ENCODE measurements around the gene SPPL3. TPM values are rescaled to one million over a fixed set of nuclear protein-coding genes. Genes with fewer than 3 reads are reported as not detected.

SPPL3 gene
- total RNA-seq, 2 donors from 2014 or later = 13.5 to 16.5 TPM

DNA sequence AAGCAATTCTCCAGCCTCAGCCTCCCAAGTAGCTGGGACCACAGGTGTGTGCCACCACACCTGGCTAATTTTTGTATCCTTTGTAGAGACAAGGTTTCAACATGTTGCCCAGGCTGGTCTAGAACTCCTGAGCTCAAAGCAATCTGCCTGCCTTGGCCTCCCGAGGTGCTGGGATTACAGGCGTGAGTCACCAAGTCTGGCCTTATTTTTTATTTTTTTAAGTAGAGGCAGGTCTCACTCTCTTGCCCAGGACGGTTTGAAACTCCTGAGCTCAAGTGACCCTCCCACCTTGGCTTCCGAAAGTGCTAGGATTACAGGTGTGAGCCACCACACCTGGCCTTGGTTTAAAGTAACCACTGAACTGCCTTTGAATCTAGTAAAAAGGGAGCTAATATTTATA lies 56.8 kb downstream of the SPPL3 start:
- H3K4me3 ChIP-seq = no peak overlapping the region
- no peak for ATAC-seq
- H3K36me3 ChIP-seq (replicated peaks in 1 of 2; ENCODE audit: insufficient read depth in 1 of 2, low read depth in 2 of 2) = no peaks in the 10 kb centered on the region
- peaks cover 49% of the 10 kb centered on the region for H3K4me1 ChIP-seq
- H3K27ac ChIP-seq = peak overlapping the region in 1 of 4 donors; percentile 13
- TF ChIP-seq, protein P1, sequence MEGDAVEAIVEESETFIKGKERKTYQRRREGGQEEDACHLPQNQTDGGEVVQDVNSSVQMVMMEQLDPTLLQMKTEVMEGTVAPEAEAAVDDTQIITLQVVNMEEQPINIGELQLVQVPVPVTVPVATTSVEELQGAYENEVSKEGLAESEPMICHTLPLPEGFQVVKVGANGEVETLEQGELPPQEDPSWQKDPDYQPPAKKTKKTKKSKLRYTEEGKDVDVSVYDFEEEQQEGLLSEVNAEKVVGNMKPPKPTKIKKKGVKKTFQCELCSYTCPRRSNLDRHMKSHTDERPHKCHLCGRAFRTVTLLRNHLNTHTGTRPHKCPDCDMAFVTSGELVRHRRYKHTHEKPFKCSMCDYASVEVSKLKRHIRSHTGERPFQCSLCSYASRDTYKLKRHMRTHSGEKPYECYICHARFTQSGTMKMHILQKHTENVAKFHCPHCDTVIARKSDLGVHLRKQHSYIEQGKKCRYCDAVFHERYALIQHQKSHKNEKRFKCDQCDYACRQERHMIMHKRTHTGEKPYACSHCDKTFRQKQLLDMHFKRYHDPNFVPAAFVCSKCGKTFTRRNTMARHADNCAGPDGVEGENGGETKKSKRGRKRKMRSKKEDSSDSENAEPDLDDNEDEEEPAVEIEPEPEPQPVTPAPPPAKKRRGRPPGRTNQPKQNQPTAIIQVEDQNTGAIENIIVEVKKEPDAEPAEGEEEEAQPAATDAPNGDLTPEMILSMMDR (IDR thresholded peaks at IDR 0.05) = no peak
- no peak for TF ChIP-seq POLR2A (IDR thresholded peaks at IDR 0.05)
- WGBS, 2 donors = 67 to 85% methylated on average over 4 of the region's 4 CpGs
- DNase-seq = peak in 1 of 4 donors; percentile 17
- H3K9me3 ChIP-seq = no peaks in the 10 kb centered on the region
- intact Hi-C loops (cut with DNase I) = no loop called here
- no peaks in the 10 kb centered on the region for H3K27me3 ChIP-seq

DNA sequence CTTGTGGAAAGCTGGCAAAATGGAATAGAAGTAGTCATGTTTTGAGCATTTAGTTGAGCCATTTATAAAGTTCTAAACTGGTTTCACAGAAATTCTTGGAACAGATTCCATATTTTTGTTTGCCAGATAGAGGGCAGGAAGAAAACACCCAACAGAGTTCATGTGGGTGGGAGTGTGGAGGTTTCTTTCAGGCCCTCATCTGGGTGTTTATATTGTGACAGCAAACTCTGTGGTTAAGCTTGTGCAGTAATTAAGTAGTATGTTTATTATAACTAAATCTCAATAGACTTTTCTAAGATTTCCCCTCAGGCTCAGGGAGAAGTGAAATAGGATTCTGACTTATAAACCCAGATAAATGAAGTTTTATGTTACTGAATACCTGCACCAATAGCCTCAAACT lies 57.4 kb downstream of the SPPL3 start:
- intact Hi-C loops (cut with DNase I) = no loop called here
- peaks cover 54% of the 10 kb centered on the region for H3K4me1 ChIP-seq
- no peak overlapping the region for H3K27ac ChIP-seq

GRCh38 chr12:120845696-120846095 lies 58.5 kb downstream of the SPPL3 start:
- TF ChIP-seq POLR2A (IDR thresholded peaks at IDR 0.05) = no peak
- TF ChIP-seq, protein P1 (IDR thresholded peaks at IDR 0.05) = no peak
- no peaks in the 10 kb centered on the region for H3K9me3 ChIP-seq
- 96 to 98% methylated on average over 7 of the region's 7 CpGs for WGBS, 2 donors
- H3K27ac ChIP-seq = no peak overlapping the region
- no peaks in the 10 kb centered on the region for H3K36me3 ChIP-seq (replicated peaks in 1 of 2; ENCODE audit: insufficient read depth in 1 of 2, low read depth in 2 of 2)
- H3K4me3 ChIP-seq = no peak overlapping the region
- intact Hi-C loops (cut with DNase I) = no loop called here
- peaks cover 57% of the 10 kb centered on the region for H3K4me1 ChIP-seq
- ATAC-seq (no peak), DNase-seq (no peak)
- H3K27me3 ChIP-seq = no peaks in the 10 kb centered on the region

More for the DNA sequence above, 57.4 kb downstream of the SPPL3 start:
- no peak for ATAC-seq
- no peak overlapping the region for H3K4me3 ChIP-seq
- TF ChIP-seq POLR2A (IDR thresholded peaks at IDR 0.05) = no peak
- TF ChIP-seq, protein P1 (IDR thresholded peaks at IDR 0.05) = no peak
- H3K9me3 ChIP-seq = no peaks in the 10 kb centered on the region
- no peak for DNase-seq
- no peaks in the 10 kb centered on the region for H3K36me3 ChIP-seq (replicated peaks in 1 of 2; ENCODE audit: insufficient read depth in 1 of 2, low read depth in 2 of 2)
- no peaks in the 10 kb centered on the region for H3K27me3 ChIP-seq

DNA sequence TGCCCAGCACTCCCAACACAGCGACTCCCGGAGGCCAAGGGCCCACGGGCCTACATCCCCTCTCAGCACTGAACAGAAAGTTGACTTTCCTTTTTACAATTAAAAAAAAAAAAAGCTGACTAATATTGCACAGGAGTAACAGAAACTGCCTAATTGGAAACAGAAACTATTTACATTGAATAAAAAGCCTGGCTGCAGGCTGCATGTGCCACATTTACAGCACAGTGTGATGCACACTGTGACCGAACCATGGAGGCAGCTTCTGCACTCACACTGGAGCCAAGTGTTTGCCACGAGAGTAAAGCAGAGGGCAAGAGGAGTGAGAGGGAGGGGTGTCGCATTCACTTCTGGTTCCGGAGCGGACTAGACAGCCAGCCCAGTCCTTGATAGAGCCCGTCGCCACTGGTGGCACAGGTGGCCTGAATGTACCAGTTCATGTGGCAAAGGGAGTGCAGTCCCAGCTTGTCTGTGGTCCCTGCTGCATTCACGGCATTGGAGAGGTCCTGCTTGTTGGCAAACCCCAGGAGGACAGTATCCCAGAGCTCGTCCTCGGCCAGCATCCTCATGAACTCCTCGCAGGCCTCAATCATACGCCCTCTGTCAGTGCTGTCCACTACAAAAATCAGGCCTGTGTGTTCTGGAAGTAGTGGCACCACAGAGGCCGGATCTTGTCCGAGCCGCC lies 59.2 kb downstream of the SPPL3 start:
- WGBS, 2 donors = 91 to 96% methylated on average over 18 of the region's 18 CpGs

More for the DNA sequence above, 59.2 kb downstream of the SPPL3 start:
- no peak overlapping the region for H3K27ac ChIP-seq
- peaks cover 52% of the 10 kb centered on the region for H3K4me1 ChIP-seq
- no peaks in the 10 kb centered on the region for H3K9me3 ChIP-seq
- H3K4me3 ChIP-seq = no peak overlapping the region
- no peaks in the 10 kb centered on the region for H3K27me3 ChIP-seq
- no peaks in the 10 kb centered on the region for H3K36me3 ChIP-seq (replicated peaks in 1 of 2; ENCODE audit: insufficient read depth in 1 of 2, low read depth in 2 of 2)
- TF ChIP-seq, protein P1 (IDR thresholded peaks at IDR 0.05) = no peak
- TF ChIP-seq POLR2A (IDR thresholded peaks at IDR 0.05) = no peak
- ATAC-seq (no peak), DNase-seq (no peak)
- intact Hi-C loops (cut with DNase I) = no loop called here
